ENCODE measurements around the gene RPA1.
A peak's percentile ranks its signal among the peaks of the same experiment; 100 is the strongest.

The RPA1 gene

GRCh38 chr17:1915889-1916288 is 86.1 kb downstream of the RPA1 start:
- no peak for TF ChIP-seq MAX (IDR thresholded peaks at IDR 0.05; ENCODE audit: low read depth, low read length)
- TF ChIP-seq POLR2A (IDR thresholded peaks at IDR 0.05; ENCODE audit: extremely low read depth, insufficient read length) = no peak
- TF ChIP-seq MYC (IDR thresholded peaks at IDR 0.05; ENCODE audit: low read depth, low read length) = no peak
- no peak for TF ChIP-seq CTCF (IDR thresholded peaks at IDR 0.05; ENCODE audit: low read depth, low read length)
- H3K4me3 ChIP-seq (ENCODE audit: low read depth, low read length) = no peak overlapping the region
- peak; percentile 35 for DNase-seq (ENCODE audit: low read depth)

- no peak for DNase-seq (ENCODE audit: low read depth)
- no peak for TF ChIP-seq MYC (IDR thresholded peaks at IDR 0.05; ENCODE audit: low read depth, low read length)
- no peak for TF ChIP-seq CTCF (IDR thresholded peaks at IDR 0.05; ENCODE audit: low read depth, low read length)
- no peak overlapping the region for H3K4me3 ChIP-seq (ENCODE audit: low read depth, low read length)
Observed at GRCh38 chr17:1916316-1916715, 86.5 kb downstream of the RPA1 start.

- no peak for DNase-seq (ENCODE audit: low read depth)
- TF ChIP-seq MAX (IDR thresholded peaks at IDR 0.05; ENCODE audit: low read depth, low read length) (no peak), CTCF (IDR thresholded peaks at IDR 0.05; ENCODE audit: low read depth, low read length) (no peak), POLR2A (IDR thresholded peaks at IDR 0.05; ENCODE audit: extremely low read depth, insufficient read length) (no peak), MYC (IDR thresholded peaks at IDR 0.05; ENCODE audit: low read depth, low read length) (no peak)
- no peak overlapping the region for H3K4me3 ChIP-seq (ENCODE audit: low read depth, low read length)
Observed at GRCh38 chr17:1916963-1917715, 87.3 kb downstream of the RPA1 start.

- DNase-seq (ENCODE audit: low read depth) = no peak
- TF ChIP-seq POLR2A (IDR thresholded peaks at IDR 0.05; ENCODE audit: extremely low read depth, insufficient read length) (no peak), MAX (IDR thresholded peaks at IDR 0.05; ENCODE audit: low read depth, low read length) (no peak), CTCF (IDR thresholded peaks at IDR 0.05; ENCODE audit: low read depth, low read length) (no peak)
- H3K4me3 ChIP-seq (ENCODE audit: low read depth, low read length) = no peak overlapping the region
Observed at GRCh38 chr17:1918346-1919162, 88.7 kb downstream of the RPA1 start.

GRCh38 chr17:1919201-1919600 is 89.4 kb downstream of the RPA1 start:
- TF ChIP-seq CTCF (IDR thresholded peaks at IDR 0.05; ENCODE audit: low read depth, low read length) = no peak
- no peak for TF ChIP-seq MYC (IDR thresholded peaks at IDR 0.05; ENCODE audit: low read depth, low read length)
- no peak for DNase-seq (ENCODE audit: low read depth)
- no peak overlapping the region for H3K4me3 ChIP-seq (ENCODE audit: low read depth, low read length)

Measured in NB4 (cell line).